Measurements from ENCODE around the gene RDH11.
A peak's percentile ranks its signal among the peaks of the same experiment; 100 is the strongest.

RDH11 gene

DNA sequence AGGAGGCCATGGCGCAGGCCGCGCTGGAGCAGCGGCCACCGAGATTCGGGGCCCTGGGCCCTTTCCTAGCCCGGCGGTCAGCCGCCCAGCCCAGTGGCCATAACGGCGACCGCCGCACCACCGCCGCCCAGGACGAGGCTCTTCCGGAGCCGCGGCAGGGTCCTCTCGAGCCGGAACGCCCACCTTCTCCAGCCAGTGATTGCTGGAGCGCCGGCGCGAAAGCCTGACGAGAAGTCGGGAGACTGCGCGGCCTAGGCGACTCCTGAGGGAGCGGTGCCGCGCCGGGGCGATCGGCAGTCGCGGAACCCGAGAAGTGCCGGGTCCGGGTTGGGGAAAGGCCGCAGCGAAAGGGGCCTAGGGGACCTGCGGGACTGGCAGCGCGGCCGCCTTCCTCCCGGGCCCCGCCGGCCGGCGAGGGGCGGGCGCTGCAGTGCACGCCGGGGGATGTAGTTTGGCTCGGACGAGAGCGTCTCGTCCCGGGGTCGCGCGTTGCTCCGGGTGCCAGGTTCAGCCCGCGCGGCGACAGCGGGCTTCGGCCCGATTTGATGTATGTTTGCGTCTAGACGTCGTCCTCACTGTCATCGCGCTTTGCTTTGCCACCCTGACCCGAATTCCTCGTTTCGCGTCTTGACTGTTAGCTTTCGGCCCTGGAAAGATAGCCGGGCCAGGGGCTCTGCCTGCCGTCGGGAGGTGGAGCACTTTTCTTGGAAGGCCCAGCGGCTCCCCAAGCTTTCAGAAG lies 20.9 kb downstream of the RDH11 start, which contains the start of gene VTI1B:
TSS of gene VTI1B (minus strand) at position 153 of the 739 bp plus-strand sequence. CDS start at position 10, 143 bp downstream.
- Histone ChIP-seq H3K4me1 (ENCODE audit: insufficient read depth, low read length) (peaks cover 24% of the 10 kb centered on the region), H3K27ac (ENCODE audit: low read depth, low read length) (peak within 1 kb of the TSS; percentile 100), H3K27me3 (ENCODE audit: control insufficient read depth in 1 of 2, insufficient read depth in 2 of 2, low read length in 2 of 2) (no peaks in the 10 kb centered on the region), H3K4me3 (ENCODE audit: low read depth in 1 of 2, low read length in 2 of 2) (peak within 1 kb of the TSS; percentile 73 to 89), H3K9ac (ENCODE audit: low read length) (peak within 1 kb of the TSS; percentile 41), H3K9me3 (ENCODE audit: low read length) (no peaks in the 10 kb centered on the region), H3K36me3 (ENCODE audit: insufficient read depth, low read length) (no peaks in the 10 kb centered on the region)

DNA sequence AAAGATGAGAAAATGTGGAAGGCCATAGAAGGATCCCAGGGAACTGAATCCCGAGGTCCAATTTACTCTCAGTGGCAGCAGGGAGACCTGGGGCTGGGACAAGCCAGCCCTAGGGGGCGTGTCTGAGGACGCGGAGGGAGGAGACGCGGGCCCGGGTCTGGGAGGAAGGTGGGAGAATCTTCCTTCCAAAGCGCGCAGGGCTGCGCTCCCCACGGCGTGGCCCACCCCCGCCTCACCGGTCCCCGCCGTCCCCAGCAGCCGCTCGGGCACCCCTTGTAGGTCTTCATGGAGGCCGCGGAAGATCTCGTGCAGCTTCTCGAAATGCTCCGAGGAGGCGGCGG lies 21.5 kb downstream of the RDH11 start:
- H3K9ac ChIP-seq (ENCODE audit: low read length), result peak overlapping the region; percentile 41
- peaks cover 24% of the 10 kb centered on the region for H3K4me1 ChIP-seq (ENCODE audit: insufficient read depth, low read length)
- no peaks in the 10 kb centered on the region for H3K36me3 ChIP-seq (ENCODE audit: insufficient read depth, low read length)
- no peaks in the 10 kb centered on the region for H3K27me3 ChIP-seq (ENCODE audit: control insufficient read depth in 1 of 2, insufficient read depth in 2 of 2, low read length in 2 of 2)
- H3K9me3 ChIP-seq (ENCODE audit: low read length), result no peaks in the 10 kb centered on the region
- H3K4me3 ChIP-seq (ENCODE audit: low read depth in 1 of 2, low read length in 2 of 2), result peak overlapping the region; percentile 73 to 89
- peak overlapping the region; percentile 100 for H3K27ac ChIP-seq (ENCODE audit: low read depth, low read length)

DNA sequence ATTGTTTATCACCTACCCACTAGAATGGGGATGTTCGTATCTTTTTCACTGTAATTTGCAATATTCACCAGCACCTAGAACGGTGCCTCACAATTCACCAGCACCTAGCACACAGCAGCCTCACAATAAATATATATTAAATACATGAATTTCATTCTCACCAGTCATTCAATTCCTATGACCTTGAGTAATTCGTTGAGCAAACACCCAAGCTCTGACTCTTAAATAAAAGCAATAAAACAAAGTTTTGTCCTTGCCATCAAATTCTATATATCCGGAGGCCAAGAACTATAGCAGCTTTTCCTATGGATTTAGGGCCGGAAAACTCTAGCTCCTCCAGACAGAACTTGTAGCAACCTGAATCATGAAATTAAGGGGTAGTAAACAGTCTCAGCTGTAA lies 22.1 kb downstream of the RDH11 start:
- Histone ChIP-seq H3K9me3 (ENCODE audit: low read length) (no peaks in the 10 kb centered on the region), H3K27me3 (ENCODE audit: control insufficient read depth in 1 of 2, insufficient read depth in 2 of 2, low read length in 2 of 2) (no peaks in the 10 kb centered on the region), H3K27ac (ENCODE audit: low read depth, low read length) (peak overlapping the region; percentile 100), H3K4me1 (ENCODE audit: insufficient read depth, low read length) (peaks cover 24% of the 10 kb centered on the region), H3K36me3 (ENCODE audit: insufficient read depth, low read length) (no peaks in the 10 kb centered on the region), H3K4me3 (ENCODE audit: low read depth in 1 of 2, low read length in 2 of 2) (peak overlapping the region; percentile 73 to 89), H3K9ac (ENCODE audit: low read length) (peak overlapping the region; percentile 41)

DNA sequence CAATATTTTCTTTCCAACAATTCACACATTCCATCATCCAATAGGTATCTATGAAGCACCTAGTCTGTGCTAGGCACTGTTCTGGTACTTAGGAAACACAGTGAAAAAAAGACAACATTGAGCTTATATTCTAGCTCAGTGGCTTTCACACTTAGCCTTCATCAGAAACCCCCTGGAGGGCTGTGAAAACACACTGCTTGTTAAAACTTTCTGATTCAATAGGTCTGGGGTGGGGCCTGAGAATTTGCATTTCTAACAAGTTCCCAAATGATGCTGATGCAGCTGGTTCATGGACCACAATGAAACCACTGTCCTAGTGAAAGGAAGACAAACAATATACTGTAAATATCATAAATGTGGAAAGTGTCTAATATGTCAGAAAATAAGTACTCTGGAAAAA lies 27.0 kb downstream of the RDH11 start:
- Histone ChIP-seq H3K27me3 (ENCODE audit: control insufficient read depth in 1 of 2, insufficient read depth in 2 of 2, low read length in 2 of 2) (no peaks in the 10 kb centered on the region), H3K4me3 (ENCODE audit: low read depth in 1 of 2, low read length in 2 of 2) (no peak overlapping the region), H3K27ac (ENCODE audit: low read depth, low read length) (no peak overlapping the region), H3K9ac (ENCODE audit: low read length) (no peak overlapping the region), H3K36me3 (ENCODE audit: insufficient read depth, low read length) (no peaks in the 10 kb centered on the region), H3K4me1 (ENCODE audit: insufficient read depth, low read length) (peaks cover 25% of the 10 kb centered on the region), H3K9me3 (ENCODE audit: low read length) (no peaks in the 10 kb centered on the region)

DNA sequence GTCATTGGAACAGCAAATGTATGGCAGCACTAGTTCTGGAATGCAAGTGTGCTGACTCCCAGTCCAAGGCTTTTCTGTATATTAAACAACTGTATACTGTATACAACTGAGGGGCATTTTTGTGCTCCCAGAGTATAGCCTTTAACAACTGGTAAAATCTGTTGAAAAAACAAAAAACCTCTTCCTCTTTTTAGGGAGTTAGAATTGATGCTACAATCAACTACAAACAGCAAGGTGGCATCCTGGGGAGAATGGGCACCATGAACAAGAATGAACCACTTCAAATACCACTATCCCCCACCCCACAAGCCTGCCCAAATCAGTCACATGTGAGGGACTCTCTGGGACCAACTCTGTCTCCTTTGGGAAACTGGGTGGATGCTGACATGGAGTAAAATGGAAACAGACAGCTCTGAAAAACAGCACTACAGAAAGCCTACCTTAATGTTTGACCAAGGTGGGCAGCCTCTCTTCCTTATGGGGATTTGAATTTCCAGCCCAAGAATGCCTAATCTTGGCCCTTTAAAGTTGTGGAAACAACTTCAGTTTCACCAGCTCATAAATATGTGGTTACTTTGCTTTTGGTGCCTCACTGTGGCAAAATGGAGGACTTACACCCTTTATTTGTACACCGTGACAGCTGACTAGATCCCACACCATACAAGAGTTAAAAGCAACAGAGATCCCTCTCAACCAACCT lies 28.7 kb downstream of the RDH11 start:
- no peaks in the 10 kb centered on the region for H3K36me3 ChIP-seq (ENCODE audit: insufficient read depth, low read length)
- H3K9ac ChIP-seq (ENCODE audit: low read length), result no peak overlapping the region
- H3K27ac ChIP-seq (ENCODE audit: low read depth, low read length), result no peak overlapping the region

DNA sequence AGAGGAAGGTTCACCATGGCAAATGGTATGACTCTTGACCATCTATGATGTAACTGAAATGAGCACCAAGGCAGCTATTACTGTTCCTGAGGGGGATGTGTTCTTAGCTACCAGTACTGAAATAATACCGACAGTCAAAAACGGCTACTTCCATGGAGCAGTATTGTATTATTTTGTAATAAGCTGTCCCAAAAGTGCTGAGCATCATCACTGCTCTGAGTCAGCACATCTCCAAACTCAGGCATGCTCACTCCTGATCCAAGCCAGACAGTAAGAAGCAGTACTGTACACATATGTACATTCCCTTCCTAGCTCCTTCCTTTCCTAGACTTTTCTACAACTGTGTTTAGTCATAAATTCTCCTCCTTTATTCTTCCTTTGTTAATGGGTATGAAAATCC lies 29.7 kb downstream of the RDH11 start:
- Histone ChIP-seq H3K36me3 (ENCODE audit: insufficient read depth, low read length) (no peaks in the 10 kb centered on the region), H3K9me3 (ENCODE audit: low read length) (no peaks in the 10 kb centered on the region), H3K4me3 (ENCODE audit: low read depth in 1 of 2, low read length in 2 of 2) (no peak overlapping the region), H3K4me1 (ENCODE audit: insufficient read depth, low read length) (peaks cover 8% of the 10 kb centered on the region), H3K9ac (ENCODE audit: low read length) (no peak overlapping the region), H3K27me3 (ENCODE audit: control insufficient read depth in 1 of 2, insufficient read depth in 2 of 2, low read length in 2 of 2) (no peaks in the 10 kb centered on the region), H3K27ac (ENCODE audit: low read depth, low read length) (no peak overlapping the region)

More for the DNA sequence above, 28.7 kb downstream of the RDH11 start:
- H3K4me3 ChIP-seq (ENCODE audit: low read depth in 1 of 2, low read length in 2 of 2), result no peak overlapping the region
- H3K4me1 ChIP-seq (ENCODE audit: insufficient read depth, low read length), result peaks cover 14% of the 10 kb centered on the region
- H3K27me3 ChIP-seq (ENCODE audit: control insufficient read depth in 1 of 2, insufficient read depth in 2 of 2, low read length in 2 of 2), result no peaks in the 10 kb centered on the region
- no peaks in the 10 kb centered on the region for H3K9me3 ChIP-seq (ENCODE audit: low read length)

DNA sequence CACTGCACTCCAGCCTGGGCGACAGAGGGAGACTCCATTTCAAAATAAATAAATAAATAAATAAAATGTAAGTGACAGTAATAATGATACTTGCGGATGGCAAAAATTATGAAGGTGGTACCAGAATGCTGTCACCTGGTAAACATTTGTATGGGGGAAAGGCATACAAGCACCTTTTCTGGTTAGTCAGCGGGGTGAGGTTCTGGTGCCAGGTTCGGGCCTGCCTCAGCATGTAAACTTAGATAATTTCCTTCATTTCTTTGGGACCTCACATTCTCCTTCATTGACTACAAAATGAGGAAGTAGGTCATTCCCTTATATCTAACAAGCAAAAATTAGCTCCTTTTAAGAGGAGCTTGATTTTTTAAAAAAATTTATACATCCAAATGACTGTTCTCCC lies 31.9 kb downstream of the RDH11 start:
- Histone ChIP-seq H3K27ac (ENCODE audit: low read depth, low read length) (no peak overlapping the region), H3K4me1 (ENCODE audit: insufficient read depth, low read length) (peaks cover 8% of the 10 kb centered on the region), H3K9me3 (ENCODE audit: low read length) (no peaks in the 10 kb centered on the region), H3K36me3 (ENCODE audit: insufficient read depth, low read length) (peaks cover 3% of the 10 kb centered on the region), H3K9ac (ENCODE audit: low read length) (no peak overlapping the region), H3K27me3 (ENCODE audit: control insufficient read depth in 1 of 2, insufficient read depth in 2 of 2, low read length in 2 of 2) (no peaks in the 10 kb centered on the region), H3K4me3 (ENCODE audit: low read depth in 1 of 2, low read length in 2 of 2) (no peak overlapping the region)

DNA sequence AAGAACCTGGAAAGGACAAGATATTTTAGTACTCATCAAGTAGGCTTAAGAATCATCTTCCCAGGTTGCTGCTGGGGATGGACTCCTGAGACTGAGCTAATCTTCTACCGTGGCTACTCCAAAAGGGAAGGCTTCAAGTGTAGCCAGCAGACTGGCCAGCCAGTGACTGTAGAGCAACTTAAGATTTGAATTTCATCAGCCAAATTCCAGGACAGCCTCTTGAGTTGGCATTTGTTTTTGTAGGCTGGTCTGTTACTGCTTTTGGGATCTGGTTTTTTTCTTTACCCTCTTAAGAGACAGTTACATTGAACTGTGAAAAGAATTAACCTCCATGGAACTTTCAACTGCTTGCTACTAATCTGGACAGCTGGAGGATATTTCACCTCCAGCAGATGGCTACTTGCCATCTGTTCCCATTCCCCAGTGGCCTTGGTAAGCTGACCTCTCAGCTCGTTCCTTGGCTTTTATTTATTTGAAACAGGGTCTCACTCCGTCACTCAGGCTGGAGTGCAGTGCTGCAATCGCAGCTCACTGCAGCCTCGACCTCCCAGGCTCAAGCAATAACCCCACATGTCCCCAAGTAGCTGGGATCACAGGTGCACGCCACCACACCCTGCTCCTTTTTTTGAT lies 41.8 kb downstream of the RDH11 start:
- Histone ChIP-seq H3K27ac (ENCODE audit: low read depth, low read length) (peak overlapping the region; percentile 24), H3K36me3 (ENCODE audit: insufficient read depth, low read length) (peaks cover 76% of the 10 kb centered on the region), H3K9ac (ENCODE audit: low read length) (no peak overlapping the region), H3K4me3 (ENCODE audit: low read depth in 1 of 2, low read length in 2 of 2) (no peak overlapping the region), H3K4me1 (ENCODE audit: insufficient read depth, low read length) (peaks cover 21% of the 10 kb centered on the region), H3K27me3 (ENCODE audit: control insufficient read depth in 1 of 2, insufficient read depth in 2 of 2, low read length in 2 of 2) (no peaks in the 10 kb centered on the region), H3K9me3 (ENCODE audit: low read length) (no peaks in the 10 kb centered on the region)

DNA sequence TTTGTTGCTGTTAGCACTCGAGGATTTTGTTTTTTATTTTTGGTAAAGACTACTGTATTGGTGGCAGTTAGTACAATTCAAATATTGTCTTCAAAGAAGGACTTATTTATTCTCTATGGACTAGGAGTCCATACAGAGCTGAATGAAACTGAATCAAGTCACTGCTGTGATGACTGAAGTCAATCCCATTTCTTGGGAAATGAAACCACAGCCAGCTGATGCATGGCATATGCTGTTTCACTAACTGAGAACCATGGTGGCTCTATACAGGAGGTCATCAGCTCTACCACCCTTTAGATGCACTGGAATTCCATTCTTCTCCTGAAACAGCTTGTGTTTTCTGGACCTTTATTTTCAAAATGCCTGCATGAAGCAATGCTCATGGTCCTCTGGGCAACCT lies 43.4 kb downstream of the RDH11 start:
- peaks cover 74% of the 10 kb centered on the region for H3K36me3 ChIP-seq (ENCODE audit: insufficient read depth, low read length)
- no peaks in the 10 kb centered on the region for H3K9me3 ChIP-seq (ENCODE audit: low read length)

DNA sequence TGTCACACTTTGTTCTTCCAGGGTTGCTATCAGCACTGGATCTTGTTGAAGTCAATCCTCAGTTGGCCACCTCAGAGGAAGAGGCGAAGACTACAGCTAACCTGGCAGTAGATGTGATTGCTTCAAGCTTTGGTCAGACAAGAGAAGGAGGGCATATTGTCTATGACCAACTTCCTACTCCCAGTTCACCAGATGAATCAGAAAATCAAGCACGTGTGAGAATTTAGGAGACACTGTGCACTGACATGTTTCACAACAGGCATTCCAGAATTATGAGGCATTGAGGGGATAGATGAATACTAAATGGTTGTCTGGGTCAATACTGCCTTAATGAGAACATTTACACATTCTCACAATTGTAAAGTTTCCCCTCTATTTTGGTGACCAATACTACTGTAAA lies 44.9 kb downstream of the RDH11 start:
- no peaks in the 10 kb centered on the region for H3K27me3 ChIP-seq (ENCODE audit: control insufficient read depth in 1 of 2, insufficient read depth in 2 of 2, low read length in 2 of 2)
- H3K4me1 ChIP-seq (ENCODE audit: insufficient read depth, low read length), result peaks cover 21% of the 10 kb centered on the region
- H3K9me3 ChIP-seq (ENCODE audit: low read length), result no peaks in the 10 kb centered on the region
- H3K4me3 ChIP-seq (ENCODE audit: low read depth in 1 of 2, low read length in 2 of 2), result no peak overlapping the region
- no peak overlapping the region for H3K9ac ChIP-seq (ENCODE audit: low read length)
- H3K36me3 ChIP-seq (ENCODE audit: insufficient read depth, low read length), result peaks cover 61% of the 10 kb centered on the region
- no peak overlapping the region for H3K27ac ChIP-seq (ENCODE audit: low read depth, low read length)

More for the DNA sequence above, 43.4 kb downstream of the RDH11 start:
- Histone ChIP-seq H3K4me3 (ENCODE audit: low read depth in 1 of 2, low read length in 2 of 2) (no peak overlapping the region), H3K27ac (ENCODE audit: low read depth, low read length) (no peak overlapping the region), H3K27me3 (ENCODE audit: control insufficient read depth in 1 of 2, insufficient read depth in 2 of 2, low read length in 2 of 2) (no peaks in the 10 kb centered on the region), H3K4me1 (ENCODE audit: insufficient read depth, low read length) (peaks cover 21% of the 10 kb centered on the region), H3K9ac (ENCODE audit: low read length) (no peak overlapping the region)

DNA sequence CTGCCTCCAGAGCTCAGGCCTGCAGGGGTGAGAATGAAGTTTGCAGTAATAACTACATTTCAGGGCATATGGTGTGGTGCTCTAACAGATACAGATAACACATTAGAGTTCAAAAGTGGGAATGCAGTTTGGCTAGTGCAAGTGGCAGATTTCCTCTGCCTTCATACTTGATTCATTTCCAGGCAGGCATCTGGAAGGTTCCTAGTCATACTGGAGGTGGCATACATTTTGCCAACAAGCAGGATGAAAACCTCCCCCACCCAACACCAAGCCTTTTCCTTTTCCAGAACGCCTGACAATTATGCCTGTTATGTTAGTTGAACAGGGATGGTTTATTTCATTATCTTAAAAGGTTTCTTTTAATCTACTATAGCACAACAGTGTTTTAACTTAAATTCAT lies 45.4 kb downstream of the RDH11 start:
- Histone ChIP-seq H3K36me3 (ENCODE audit: insufficient read depth, low read length) (peaks cover 56% of the 10 kb centered on the region), H3K27ac (ENCODE audit: low read depth, low read length) (no peak overlapping the region)

More for the DNA sequence above, 45.4 kb downstream of the RDH11 start:
- Histone ChIP-seq H3K9me3 (ENCODE audit: low read length) (no peaks in the 10 kb centered on the region), H3K9ac (ENCODE audit: low read length) (no peak overlapping the region), H3K27me3 (ENCODE audit: control insufficient read depth in 1 of 2, insufficient read depth in 2 of 2, low read length in 2 of 2) (no peaks in the 10 kb centered on the region), H3K4me1 (ENCODE audit: insufficient read depth, low read length) (peaks cover 21% of the 10 kb centered on the region), H3K4me3 (ENCODE audit: low read depth in 1 of 2, low read length in 2 of 2) (no peak overlapping the region)
